ENCODE data around the gene SZT2.
"Not testable (repeated sequence)": the region's sequence is repeated elsewhere in the genome, so short reads cannot be mapped to it uniquely, and the experiment has no call there.

SZT2 gene

DNA sequence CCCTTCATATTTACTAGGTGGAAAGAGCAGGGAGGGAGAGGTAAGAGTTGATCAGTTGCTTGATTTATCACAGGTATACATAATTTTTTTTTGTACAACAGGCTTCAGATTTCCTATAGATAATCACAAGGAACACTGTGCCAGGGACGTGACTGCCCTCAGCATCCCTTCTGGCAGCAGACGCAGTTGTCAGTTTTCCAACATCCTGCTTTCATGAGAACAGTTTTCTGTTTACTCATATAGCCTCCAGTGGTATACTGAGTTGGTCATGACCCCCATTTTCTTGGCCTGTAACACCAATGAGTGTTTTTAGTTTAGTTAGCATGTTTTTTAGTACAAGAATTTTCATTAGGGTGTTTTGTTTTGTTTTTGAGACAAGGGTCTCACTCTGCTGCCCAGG lies 103.1 kb downstream of the SZT2 start:
- DNase-seq (ENCODE audit: low read depth): no peak

DNA sequence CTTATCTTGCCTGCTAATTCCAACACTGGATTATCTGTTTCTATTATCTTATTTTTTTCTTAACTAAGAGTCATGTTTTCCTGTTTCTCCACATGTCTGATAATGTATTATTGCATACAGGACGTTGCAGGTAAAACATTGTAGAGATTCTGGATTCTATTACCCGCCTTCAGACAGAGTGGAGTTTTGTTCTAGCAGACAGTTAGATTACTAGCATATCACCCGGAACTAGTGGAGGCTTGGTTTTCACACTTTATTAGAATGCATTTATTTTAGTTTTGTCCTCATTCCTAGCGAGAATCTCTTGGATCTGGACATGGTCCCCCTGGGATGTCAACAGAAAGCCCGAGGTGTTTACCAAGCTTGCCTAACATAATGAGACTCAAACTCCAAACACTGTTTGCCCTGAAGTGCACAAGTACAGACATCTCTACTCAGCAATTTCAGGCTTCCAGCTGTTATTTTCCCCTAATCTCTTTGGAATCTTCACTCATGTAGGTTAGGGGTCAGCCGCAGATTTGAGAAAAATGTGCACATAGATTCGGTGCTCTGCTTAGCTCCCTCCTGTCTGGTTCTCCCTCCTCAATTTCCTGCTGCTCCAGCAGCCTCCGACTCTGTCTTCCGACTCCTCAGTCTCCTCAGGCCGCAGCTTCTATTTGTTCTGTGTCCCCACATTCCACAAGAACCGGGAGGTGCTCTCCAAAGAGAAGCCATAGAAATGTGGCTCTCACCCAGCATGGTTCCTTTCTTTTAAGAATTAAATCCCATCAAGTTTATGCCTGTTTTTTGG lies 104.2 kb downstream of the SZT2 start:
- no peak for DNase-seq (ENCODE audit: low read depth)

DNA sequence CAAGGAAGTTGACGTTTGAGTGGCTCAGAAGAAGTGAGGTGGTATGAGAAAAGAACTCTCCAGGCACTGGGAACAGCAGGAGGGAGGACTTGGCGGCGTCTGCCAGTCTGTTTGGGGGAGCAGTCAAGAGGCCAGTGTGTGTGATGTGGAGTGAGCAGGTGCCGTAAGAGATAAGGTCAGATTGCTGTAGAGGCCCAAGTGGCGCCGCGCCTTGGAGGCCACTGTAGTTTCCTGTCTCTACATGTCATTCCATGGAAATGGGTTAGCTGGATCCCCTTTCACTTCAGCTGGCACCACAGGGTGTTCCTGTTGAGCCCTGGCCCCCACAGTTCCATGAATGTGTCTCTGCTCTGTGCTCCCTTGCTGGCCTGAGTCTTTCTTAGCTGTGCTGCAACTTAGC lies 105.5 kb downstream of the SZT2 start:
- DNase-seq (ENCODE audit: low read depth): no peak

DNA sequence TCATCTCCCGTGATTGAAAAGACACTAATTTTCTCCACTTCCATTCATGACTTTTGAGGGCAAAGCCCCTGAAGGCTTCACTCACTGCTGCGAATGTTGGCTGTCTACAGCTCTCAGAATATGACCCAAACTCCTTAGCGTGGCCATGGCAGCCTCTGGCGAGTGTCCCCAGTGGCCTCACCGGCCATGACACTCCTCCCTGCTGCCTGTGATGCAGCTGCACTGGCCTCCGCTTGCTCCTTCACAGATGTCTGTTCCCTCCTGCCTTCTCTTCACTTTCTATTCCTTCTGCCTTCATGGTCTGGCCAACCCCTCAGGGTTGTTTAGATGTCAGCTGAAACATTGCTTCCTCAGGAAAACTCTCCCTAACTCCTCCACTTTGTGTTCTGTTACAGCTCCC lies 110.2 kb downstream of the SZT2 start:
- DNase-seq (ENCODE audit: low read depth): no peak

DNA sequence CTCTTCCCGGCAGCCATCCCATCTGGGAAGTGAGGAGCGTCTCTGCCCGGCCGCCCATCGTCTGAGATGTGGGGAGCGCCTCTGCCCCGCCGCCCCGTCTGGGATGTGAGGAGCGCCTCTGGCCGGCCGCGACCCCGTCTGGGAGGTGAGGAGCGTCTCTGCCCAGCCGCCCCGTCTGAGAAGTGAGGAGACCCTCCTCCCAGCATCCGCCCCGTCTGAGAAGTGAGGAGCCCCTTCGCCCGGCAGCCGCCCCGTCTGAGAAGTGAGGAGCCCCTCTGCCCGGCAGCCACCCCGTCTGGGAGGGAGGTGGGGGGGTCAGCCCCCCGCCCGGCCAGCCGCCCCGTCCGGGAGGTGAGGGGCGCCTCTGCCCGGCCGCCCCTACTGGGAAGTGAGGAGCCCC lies 112.1 kb downstream of the SZT2 start:
- not testable (repeated sequence) for DNase-seq (ENCODE audit: low read depth)

DNA sequence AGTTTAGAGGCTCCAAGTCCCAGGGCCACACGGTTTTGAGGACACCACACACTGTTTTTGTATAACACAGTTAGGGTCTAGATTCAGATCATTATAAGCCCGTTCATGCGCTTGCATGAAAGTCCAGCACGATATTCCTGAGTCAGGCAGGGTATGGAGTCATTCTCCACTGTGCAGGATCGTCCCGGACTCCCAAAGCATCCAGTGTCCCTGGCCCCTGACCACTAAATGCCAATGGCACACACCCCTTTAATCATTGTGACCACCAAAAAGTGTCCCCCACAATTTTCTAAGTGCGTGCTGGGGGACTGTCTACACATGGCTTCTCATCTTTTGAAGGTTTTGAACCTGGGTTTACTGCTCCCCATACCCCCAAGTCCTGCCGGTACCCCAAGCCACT lies 113.8 kb downstream of the SZT2 start:
- DNase-seq (ENCODE audit: low read depth): no peak

Data from fibroblast of the conjunctiva (primary cell).